ENCODE results near the gene NEAT1. TPM values are rescaled to one million over a fixed set of nuclear protein-coding genes. Genes with fewer than 3 reads are reported as not detected.

NEAT1 gene
- total and polyA plus RNA-seq, 9 of the 15 experiments (the other 6 are each of a cell fraction or from before 2014, with no cell fraction given): 20.1 to 389 (median 62.8) TPM

- TF ChIP-seq POLR2G (IDR thresholded peaks at IDR 0.05; ENCODE audit: low read depth, low read length) (no peak), POLR2A (conservative IDR thresholded peaks at IDR 0.05) (0 out of 2 replicates have a peak, but pooled peaks have one; percentile 16), SIN3A (IDR thresholded peaks at IDR 0.05; ENCODE audit: borderline replicate concordance in 2 of 2, control insufficient read depth in 1 of 2, low read depth in 2 of 2, low read length in 2 of 2) (0 out of 4 replicates have a peak, but pooled peaks of 1 of the 2 experiments have one; percentile 33), POLR2AphosphoS2 (IDR thresholded peaks at IDR 0.05; ENCODE audit: low read length) (peak; percentile 77; the same call in 1 of the 2 replicates), ZNF785 (CRISPR knock-in tag; IDR thresholded peaks at IDR 0.05) (no peak), PML (IDR thresholded peaks at IDR 0.05; ENCODE audit: low read length) (peak; percentile 7), PYGO2 (tag; IDR thresholded peaks at IDR 0.05) (no peak), SUPT5H (IDR thresholded peaks at IDR 0.05) (peak; percentile 11), ZNF324 (CRISPR knock-in tag; IDR thresholded peaks at IDR 0.05) (no peak), POLR2B (IDR thresholded peaks at IDR 0.05; ENCODE audit: low read depth, partially characterized antibody) (peak; percentile 19), ADNP (tag; IDR thresholded peaks at IDR 0.05) (0 out of 2 replicates have a peak, but pooled peaks have one; percentile 34), RFX7 (CRISPR knock-in tag; IDR thresholded peaks at IDR 0.05) (no peak), FIP1L1 (IDR thresholded peaks at IDR 0.05; ENCODE audit: low read depth, low read length, poor library complexity, severe bottlenecking) (no peak)
- TF ChIP-seq, protein P1, sequence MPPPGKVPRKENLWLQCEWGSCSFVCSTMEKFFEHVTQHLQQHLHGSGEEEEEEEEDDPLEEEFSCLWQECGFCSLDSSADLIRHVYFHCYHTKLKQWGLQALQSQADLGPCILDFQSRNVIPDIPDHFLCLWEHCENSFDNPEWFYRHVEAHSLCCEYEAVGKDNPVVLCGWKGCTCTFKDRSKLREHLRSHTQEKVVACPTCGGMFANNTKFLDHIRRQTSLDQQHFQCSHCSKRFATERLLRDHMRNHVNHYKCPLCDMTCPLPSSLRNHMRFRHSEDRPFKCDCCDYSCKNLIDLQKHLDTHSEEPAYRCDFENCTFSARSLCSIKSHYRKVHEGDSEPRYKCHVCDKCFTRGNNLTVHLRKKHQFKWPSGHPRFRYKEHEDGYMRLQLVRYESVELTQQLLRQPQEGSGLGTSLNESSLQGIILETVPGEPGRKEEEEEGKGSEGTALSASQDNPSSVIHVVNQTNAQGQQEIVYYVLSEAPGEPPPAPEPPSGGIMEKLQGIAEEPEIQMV (tag; conservative IDR thresholded peaks at IDR 0.05; ENCODE audit: low read depth): no peak
- TF ChIP-seq, protein P2, sequence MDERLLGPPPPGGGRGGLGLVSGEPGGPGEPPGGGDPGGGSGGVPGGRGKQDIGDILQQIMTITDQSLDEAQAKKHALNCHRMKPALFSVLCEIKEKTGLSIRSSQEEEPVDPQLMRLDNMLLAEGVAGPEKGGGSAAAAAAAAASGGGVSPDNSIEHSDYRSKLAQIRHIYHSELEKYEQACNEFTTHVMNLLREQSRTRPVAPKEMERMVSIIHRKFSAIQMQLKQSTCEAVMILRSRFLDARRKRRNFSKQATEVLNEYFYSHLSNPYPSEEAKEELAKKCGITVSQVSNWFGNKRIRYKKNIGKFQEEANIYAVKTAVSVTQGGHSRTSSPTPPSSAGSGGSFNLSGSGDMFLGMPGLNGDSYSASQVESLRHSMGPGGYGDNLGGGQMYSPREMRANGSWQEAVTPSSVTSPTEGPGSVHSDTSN (CRISPR knock-in tag; IDR thresholded peaks at IDR 0.05; ENCODE audit: low read depth): no peak
- TF ChIP-seq, protein P2 (tag; conservative IDR thresholded peaks at IDR 0.05; ENCODE audit: low read depth): 0 out of 2 replicates have a peak, but pooled peaks have one; percentile 33
- TF ChIP-seq, protein P3, sequence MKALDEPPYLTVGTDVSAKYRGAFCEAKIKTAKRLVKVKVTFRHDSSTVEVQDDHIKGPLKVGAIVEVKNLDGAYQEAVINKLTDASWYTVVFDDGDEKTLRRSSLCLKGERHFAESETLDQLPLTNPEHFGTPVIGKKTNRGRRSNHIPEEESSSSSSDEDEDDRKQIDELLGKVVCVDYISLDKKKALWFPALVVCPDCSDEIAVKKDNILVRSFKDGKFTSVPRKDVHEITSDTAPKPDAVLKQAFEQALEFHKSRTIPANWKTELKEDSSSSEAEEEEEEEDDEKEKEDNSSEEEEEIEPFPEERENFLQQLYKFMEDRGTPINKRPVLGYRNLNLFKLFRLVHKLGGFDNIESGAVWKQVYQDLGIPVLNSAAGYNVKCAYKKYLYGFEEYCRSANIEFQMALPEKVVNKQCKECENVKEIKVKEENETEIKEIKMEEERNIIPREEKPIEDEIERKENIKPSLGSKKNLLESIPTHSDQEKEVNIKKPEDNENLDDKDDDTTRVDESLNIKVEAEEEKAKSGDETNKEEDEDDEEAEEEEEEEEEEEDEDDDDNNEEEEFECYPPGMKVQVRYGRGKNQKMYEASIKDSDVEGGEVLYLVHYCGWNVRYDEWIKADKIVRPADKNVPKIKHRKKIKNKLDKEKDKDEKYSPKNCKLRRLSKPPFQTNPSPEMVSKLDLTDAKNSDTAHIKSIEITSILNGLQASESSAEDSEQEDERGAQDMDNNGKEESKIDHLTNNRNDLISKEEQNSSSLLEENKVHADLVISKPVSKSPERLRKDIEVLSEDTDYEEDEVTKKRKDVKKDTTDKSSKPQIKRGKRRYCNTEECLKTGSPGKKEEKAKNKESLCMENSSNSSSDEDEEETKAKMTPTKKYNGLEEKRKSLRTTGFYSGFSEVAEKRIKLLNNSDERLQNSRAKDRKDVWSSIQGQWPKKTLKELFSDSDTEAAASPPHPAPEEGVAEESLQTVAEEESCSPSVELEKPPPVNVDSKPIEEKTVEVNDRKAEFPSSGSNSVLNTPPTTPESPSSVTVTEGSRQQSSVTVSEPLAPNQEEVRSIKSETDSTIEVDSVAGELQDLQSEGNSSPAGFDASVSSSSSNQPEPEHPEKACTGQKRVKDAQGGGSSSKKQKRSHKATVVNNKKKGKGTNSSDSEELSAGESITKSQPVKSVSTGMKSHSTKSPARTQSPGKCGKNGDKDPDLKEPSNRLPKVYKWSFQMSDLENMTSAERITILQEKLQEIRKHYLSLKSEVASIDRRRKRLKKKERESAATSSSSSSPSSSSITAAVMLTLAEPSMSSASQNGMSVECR (CRISPR knock-in tag; IDR thresholded peaks at IDR 0.05): no peak
Observed at GRCh38 chr11:65439331-65440181, 17.0 kb downstream of the NEAT1 start (continued).

All from K562 (cell line).